T-helper 2 cell treated with Interferon-gamma antibody and Interleukin-4, amounts not matched to agents 5 μg/mL and 100 μg/mL, for 36 hours (primary cell): ENCODE measurements around the gene MYO3B.
"Not testable (repeated sequence)": the region's sequence is repeated elsewhere in the genome, so short reads cannot be mapped to it uniquely, and the experiment has no call there.

Source experiments
- DNase-seq: peaks from one replicate; pipeline ENCODE4 v3.0.0; 2021; ENCODE audit warnings: low spot score
- H3K27ac Mint-ChIP-seq: one replicate; pipeline ENCODE4 v1.8.0; 2021; ENCODE audit warnings: mild to moderate bottlenecking, mixed read lengths
- H3K27me3 Mint-ChIP-seq: one replicate; pipeline ENCODE4 v1.8.0; 2021; ENCODE audit warnings: low read depth, mixed read lengths
- H3K36me3 Mint-ChIP-seq: one replicate; pipeline ENCODE4 v1.8.0; 2021; ENCODE audit warnings: low read depth, mixed read lengths
- H3K4me1 Mint-ChIP-seq: one replicate; pipeline ENCODE4 v1.8.0; 2021; ENCODE audit warnings: low read depth, mixed read lengths
- H3K4me3 Mint-ChIP-seq: one replicate; pipeline ENCODE4 v1.8.0; 2022; ENCODE audit warnings: mild to moderate bottlenecking, moderate library complexity, mixed read lengths
- H3K9me3 Mint-ChIP-seq: one replicate; pipeline ENCODE4 v1.8.0; 2021; ENCODE audit warnings: mixed read lengths

The MYO3B gene

DNA sequence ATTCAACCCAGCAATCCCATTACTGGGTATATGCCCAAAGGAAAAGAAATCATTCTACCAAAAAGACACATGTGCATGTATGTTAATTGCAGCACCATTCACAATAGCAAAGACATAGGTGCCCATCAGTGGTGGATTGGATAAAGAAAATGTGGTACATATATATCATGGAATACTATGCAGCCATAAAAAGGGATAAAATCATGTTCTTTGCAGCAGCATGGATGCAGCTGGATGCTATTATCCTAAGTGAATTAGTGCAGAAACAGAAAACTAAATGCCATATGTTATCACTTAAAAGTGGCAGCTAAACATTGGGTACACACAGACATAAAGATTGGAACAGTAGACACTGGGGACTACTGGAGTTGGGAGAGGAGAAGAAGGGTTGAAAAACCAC lies 82.2 kb downstream of the MYO3B start:
- Mint-ChIP-seq H3K4me3 (no peak overlapping the region), H3K9me3 (peaks cover 3% of the 10 kb centered on the region), H3K27ac (no peak overlapping the region), H3K27me3 (peaks cover 20% of the 10 kb centered on the region), H3K36me3 (no peaks in the 10 kb centered on the region), H3K4me1 (no peaks in the 10 kb centered on the region)
- DNase-seq, result no peak

DNA sequence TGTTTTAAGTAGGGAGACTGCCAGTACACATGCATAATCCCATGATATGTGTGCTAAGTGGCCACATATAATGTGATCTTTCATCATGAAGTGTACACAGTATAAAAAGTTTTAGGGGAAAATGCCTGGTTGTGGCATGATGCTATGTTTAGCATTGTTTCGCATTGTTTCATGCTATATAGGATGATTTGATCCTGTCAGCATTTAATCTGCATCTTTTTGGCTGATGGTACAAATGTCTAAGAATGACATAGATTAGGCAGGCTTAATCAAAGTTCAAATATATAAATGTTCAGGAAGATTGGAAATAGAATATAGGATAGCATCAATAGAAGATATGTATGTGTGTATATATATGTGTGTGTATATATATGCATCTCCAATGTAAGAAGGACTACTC lies 83.6 kb downstream of the MYO3B start:
- H3K27me3 Mint-ChIP-seq, result peaks cover 15% of the 10 kb centered on the region
- H3K9me3 Mint-ChIP-seq, result peaks cover 3% of the 10 kb centered on the region

GRCh38 chr2:170262343-170262742 lies 84.4 kb downstream of the MYO3B start:
- no peak overlapping the region for H3K4me3 Mint-ChIP-seq
- H3K27me3 Mint-ChIP-seq, result peaks cover 10% of the 10 kb centered on the region
- H3K36me3 Mint-ChIP-seq, result no peaks in the 10 kb centered on the region
- no peaks in the 10 kb centered on the region for H3K9me3 Mint-ChIP-seq
- no peak for DNase-seq
- no peaks in the 10 kb centered on the region for H3K4me1 Mint-ChIP-seq
- H3K27ac Mint-ChIP-seq, result no peak overlapping the region

More for the DNA sequence above, 83.6 kb downstream of the MYO3B start:
- Mint-ChIP-seq H3K27ac (no peak overlapping the region), H3K4me1 (no peaks in the 10 kb centered on the region), H3K36me3 (no peaks in the 10 kb centered on the region), H3K4me3 (no peak overlapping the region)
- DNase-seq, result no peak

- Mint-ChIP-seq H3K27ac (no peak overlapping the region), H3K9me3 (no peaks in the 10 kb centered on the region), H3K4me3 (no peak overlapping the region), H3K36me3 (no peaks in the 10 kb centered on the region), H3K4me1 (no peaks in the 10 kb centered on the region), H3K27me3 (peaks cover 5% of the 10 kb centered on the region)
- DNase-seq, result no peak
Measured at GRCh38 chr2:170262806-170263205, 84.9 kb downstream of the MYO3B start.

GRCh38 chr2:170263728-170264521 lies 86.0 kb downstream of the MYO3B start:
- DNase-seq, H3K9me3 Mint-ChIP-seq, H3K4me3 Mint-ChIP-seq, H3K27me3 Mint-ChIP-seq, H3K36me3 Mint-ChIP-seq, H3K27ac Mint-ChIP-seq, H3K4me1 Mint-ChIP-seq: not testable (repeated sequence)

- no peaks in the 10 kb centered on the region for H3K36me3 Mint-ChIP-seq
- H3K27me3 Mint-ChIP-seq, result peaks cover 7% of the 10 kb centered on the region
- no peaks in the 10 kb centered on the region for H3K9me3 Mint-ChIP-seq
Measured at GRCh38 chr2:170264522-170264860, 86.5 kb downstream of the MYO3B start.

DNA sequence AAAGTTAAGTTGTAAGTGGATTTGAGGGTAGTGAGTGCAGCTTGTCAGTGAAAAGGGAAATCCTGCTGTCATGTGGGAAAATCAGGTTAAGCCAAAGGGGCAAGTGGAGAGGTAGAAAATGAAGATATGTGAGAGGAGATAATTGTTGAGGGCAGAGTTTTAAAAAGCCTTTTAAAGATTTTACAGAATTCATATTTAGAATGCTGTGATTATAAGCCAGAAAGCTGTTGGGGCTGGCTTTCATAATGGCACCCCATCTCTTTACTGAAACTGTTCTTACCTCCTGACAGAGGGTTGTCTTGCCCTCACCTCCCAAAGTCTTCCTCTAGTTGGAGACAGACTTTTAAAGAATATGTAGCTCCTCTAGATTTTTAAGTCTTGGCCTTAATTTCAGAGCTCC lies 86.9 kb downstream of the MYO3B start:
- Mint-ChIP-seq H3K27ac (no peak overlapping the region), H3K4me1 (no peaks in the 10 kb centered on the region), H3K9me3 (no peaks in the 10 kb centered on the region), H3K4me3 (no peak overlapping the region), H3K27me3 (peaks cover 10% of the 10 kb centered on the region), H3K36me3 (no peaks in the 10 kb centered on the region)
- DNase-seq, result no peak

More at GRCh38 chr2:170264522-170264860, 86.5 kb downstream of the MYO3B start:
- H3K27ac Mint-ChIP-seq, result no peak overlapping the region
- H3K4me3 Mint-ChIP-seq, result no peak overlapping the region
- H3K4me1 Mint-ChIP-seq, result no peaks in the 10 kb centered on the region
- DNase-seq, result no peak

- no peak overlapping the region for H3K4me3 Mint-ChIP-seq
- no peak overlapping the region for H3K27ac Mint-ChIP-seq
- no peak for DNase-seq
- no peaks in the 10 kb centered on the region for H3K9me3 Mint-ChIP-seq
- no peaks in the 10 kb centered on the region for H3K36me3 Mint-ChIP-seq
- peaks cover 10% of the 10 kb centered on the region for H3K27me3 Mint-ChIP-seq
- no peaks in the 10 kb centered on the region for H3K4me1 Mint-ChIP-seq
Measured at GRCh38 chr2:170265321-170265720, 87.4 kb downstream of the MYO3B start.

GRCh38 chr2:170266358-170266757 lies 88.4 kb downstream of the MYO3B start:
- Mint-ChIP-seq H3K4me3 (no peak overlapping the region), H3K27me3 (peaks cover 17% of the 10 kb centered on the region), H3K4me1 (no peaks in the 10 kb centered on the region), H3K9me3 (no peaks in the 10 kb centered on the region), H3K36me3 (no peaks in the 10 kb centered on the region), H3K27ac (no peak overlapping the region)
- DNase-seq, result no peak

DNA sequence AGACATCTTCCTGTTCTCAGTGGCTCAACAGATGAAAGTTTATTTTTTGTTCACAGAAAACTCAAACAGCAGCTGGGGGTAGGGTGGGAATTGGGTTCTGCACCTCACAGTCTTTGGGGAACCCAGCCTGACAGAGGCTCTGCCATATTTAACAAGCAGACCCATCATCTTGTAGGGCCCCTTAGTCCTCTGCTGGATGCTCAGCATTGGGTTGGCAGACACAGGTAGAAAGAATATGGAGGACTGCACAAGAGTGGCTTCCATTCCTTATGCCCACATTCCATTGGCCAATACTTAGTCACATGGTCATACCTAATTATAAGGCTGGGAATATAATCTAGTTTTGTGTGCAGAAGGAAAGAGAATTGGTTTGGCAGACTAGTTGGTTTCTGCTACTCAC lies 89.1 kb downstream of the MYO3B start:
- no peak overlapping the region for H3K27ac Mint-ChIP-seq
- no peak for DNase-seq
- no peaks in the 10 kb centered on the region for H3K9me3 Mint-ChIP-seq
- no peak overlapping the region for H3K4me3 Mint-ChIP-seq
- no peaks in the 10 kb centered on the region for H3K36me3 Mint-ChIP-seq
- H3K4me1 Mint-ChIP-seq, result no peaks in the 10 kb centered on the region
- peaks cover 17% of the 10 kb centered on the region for H3K27me3 Mint-ChIP-seq

DNA sequence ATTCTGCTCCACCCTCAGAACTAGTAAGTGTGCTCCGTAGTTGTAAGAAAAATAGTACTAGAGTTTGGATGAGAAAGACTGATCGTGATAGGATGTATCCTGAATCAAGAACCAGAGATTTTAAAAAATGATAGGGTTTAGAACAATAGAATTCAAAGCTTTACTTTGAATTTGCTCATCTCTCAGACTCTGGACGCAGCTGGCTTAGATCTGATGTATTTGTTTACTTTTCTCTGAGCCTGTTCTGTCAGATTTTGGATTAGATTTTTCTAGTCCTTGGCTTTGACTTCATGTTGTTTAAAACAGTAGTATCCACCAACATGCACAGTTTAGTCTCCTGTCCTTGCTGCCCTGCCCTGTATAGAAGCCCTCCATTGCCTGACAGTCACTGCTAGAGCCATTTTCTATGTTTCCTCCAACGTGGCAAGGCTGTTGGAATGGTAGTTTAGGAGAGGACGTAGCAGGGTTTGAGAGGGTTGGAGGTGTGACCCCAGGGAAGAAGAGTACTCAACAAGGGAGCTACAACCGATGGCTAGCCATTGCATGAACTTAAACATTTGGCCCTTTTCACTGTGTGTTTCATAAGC lies 92.4 kb downstream of the MYO3B start:
- Mint-ChIP-seq H3K9me3 (no peaks in the 10 kb centered on the region), H3K4me3 (no peak overlapping the region), H3K4me1 (no peaks in the 10 kb centered on the region), H3K36me3 (no peaks in the 10 kb centered on the region), H3K27ac (no peak overlapping the region), H3K27me3 (peaks cover 22% of the 10 kb centered on the region)
- no peak for DNase-seq

DNA sequence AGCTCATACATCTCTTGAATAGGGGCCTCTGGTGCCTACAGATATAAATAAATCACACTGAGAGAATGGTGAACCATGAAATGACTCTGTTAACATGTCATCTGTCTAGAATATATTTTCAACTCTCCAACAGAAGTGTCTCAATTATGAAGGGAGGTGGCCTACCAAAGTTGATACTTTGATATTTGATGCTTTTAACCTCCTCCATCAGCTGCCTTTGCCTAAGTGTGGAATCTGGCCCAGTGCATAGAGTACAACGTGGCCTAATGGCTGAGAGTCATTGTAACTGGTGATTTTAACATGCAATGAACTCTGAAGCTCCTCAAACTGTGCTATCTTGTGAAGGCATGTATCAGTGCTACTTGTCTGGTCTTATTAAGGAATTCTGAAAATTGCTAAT lies 93.4 kb downstream of the MYO3B start:
- DNase-seq, result no peak
- Mint-ChIP-seq H3K4me3 (no peak overlapping the region), H3K27me3 (peaks cover 22% of the 10 kb centered on the region), H3K27ac (no peak overlapping the region), H3K36me3 (no peaks in the 10 kb centered on the region), H3K9me3 (no peaks in the 10 kb centered on the region), H3K4me1 (no peaks in the 10 kb centered on the region)

GRCh38 chr2:170276056-170276455 lies 98.1 kb downstream of the MYO3B start:
- no peak overlapping the region for H3K4me3 Mint-ChIP-seq
- H3K4me1 Mint-ChIP-seq, result no peaks in the 10 kb centered on the region
- no peaks in the 10 kb centered on the region for H3K36me3 Mint-ChIP-seq
- peaks cover 31% of the 10 kb centered on the region for H3K27me3 Mint-ChIP-seq
- no peaks in the 10 kb centered on the region for H3K9me3 Mint-ChIP-seq
- H3K27ac Mint-ChIP-seq, result no peak overlapping the region
- DNase-seq, result no peak

DNA sequence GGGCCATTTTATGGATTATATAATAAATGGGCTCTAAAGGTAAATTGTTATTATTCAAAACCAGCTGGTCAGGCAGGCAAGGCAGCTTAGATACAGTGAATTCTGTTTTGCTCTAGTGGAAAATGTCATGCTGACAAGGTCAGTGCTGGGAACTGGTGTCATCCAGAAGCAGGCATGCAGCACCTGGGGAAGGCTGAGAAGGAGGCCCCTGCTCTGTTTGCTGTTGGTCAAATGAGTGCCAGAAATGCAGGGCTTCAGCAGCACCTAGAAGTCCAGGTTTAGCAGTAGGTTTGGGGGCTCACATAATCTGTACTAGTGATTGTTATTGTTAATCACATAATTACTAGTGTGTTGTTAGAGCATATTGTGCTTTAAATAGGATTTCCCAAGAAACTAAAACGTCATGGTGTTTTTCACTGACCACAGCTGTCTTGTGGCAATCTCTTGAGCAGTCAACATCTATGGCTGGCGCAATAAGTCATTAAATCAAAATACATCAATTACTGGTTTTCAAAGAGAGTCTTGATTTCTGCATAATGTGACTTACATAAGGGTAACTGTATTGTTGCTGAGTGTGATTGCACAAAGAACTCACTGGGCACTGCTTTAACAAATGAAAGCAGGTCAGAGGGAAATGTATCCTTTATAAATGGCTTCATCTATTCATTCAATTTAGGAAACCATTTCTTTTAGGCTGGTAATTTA lies 99.1 kb downstream of the MYO3B start:
- H3K4me1 Mint-ChIP-seq, result no peaks in the 10 kb centered on the region
- H3K9me3 Mint-ChIP-seq, result no peaks in the 10 kb centered on the region
- DNase-seq, result no peak
- no peak overlapping the region for H3K27ac Mint-ChIP-seq
- no peak overlapping the region for H3K4me3 Mint-ChIP-seq
- peaks cover 42% of the 10 kb centered on the region for H3K27me3 Mint-ChIP-seq
- no peaks in the 10 kb centered on the region for H3K36me3 Mint-ChIP-seq
